GM12872 (cell line): Measurements from ENCODE around the gene FNDC3B.

Source experiments
- CTCF ChIP-seq: IDR thresholded peaks from 3 replicates; pipeline ENCODE4 v1.5.1; 2011; ENCODE audit warnings: low read depth, mild to moderate bottlenecking, low read length, moderate library complexity; ENCODE audit not compliant: insufficient read depth

FNDC3B gene

DNA sequence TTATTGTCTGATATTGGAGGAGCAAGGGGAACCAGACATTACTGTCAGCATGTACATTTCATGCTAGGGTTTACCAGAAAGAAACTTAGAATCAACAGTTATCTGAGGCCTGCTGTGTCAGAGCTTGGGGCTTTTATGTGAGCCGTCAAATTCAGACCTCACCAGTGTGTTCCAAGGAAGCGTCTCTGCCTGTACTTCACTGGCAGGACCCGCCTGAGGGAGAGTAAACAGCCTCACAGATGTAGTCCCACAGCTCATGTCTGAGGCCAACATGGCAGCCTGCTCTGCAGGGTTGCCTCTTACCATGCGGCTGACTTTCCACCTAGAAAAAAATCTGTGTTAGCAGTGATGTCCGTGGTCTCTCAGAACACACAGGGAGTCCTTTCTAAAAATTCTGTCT is 334.5 kb downstream of the FNDC3B start:
- TF ChIP-seq CTCF = no peak

DNA sequence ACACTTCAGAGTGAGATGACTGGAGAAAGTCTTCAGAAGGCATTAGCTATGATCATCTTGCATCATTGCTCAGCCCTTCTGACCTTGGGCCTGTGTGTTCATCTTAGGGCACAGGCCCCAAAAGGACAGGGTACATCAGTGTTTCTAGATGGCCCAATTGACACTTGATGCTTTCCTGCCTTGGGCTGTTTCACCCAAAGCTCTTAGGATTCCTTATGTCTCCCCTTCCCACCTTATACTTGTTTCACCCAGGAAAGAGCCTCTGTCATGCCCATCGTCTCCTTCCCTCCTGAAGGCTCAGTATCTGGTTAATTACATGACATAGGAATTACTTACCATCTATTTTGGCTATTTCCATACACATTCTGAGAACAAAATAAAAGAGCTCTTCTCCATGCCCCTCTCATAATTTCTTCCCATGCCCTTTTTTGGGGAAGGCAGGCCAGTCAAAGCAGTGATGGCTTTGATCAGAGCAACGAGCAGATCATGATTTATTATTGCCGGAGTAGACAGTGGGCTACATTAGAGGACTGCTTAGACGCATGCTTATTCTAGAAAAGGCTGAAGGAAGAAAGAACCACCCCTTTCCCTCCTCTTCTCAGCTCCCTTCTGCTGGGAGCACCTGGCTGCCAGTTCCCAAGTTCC is 335.9 kb downstream of the FNDC3B start:
- no peak for TF ChIP-seq CTCF

GRCh38 chr3:172376402-172376801 is 337.0 kb downstream of the FNDC3B start:
- TF ChIP-seq CTCF = no peak

- no peak for TF ChIP-seq CTCF
Observed at GRCh38 chr3:172376881-172377280, 337.5 kb downstream of the FNDC3B start.

DNA sequence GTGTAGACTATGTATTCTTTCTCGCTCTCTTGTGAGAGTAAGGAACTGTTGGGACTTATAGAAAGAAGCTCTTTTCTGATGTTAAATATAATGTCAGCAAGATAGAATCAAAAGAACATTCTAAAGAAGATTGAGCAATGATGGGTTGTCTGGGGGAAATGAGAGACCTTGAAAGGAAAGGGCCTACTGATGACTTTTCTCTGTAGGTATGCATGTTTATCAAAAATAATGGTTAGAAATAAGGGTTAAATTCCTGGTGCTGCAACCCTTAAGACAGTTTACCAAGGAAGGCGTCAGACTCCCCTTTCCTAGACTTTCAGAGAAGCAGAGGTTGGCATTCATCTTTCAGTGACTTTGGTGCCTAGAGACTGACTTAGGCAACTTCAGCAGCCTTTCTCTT is 339.1 kb downstream of the FNDC3B start:
- TF ChIP-seq CTCF = no peak

GRCh38 chr3:172379372-172379771 is 340.0 kb downstream of the FNDC3B start:
- TF ChIP-seq CTCF = no peak

GRCh38 chr3:172380632-172381031 is 341.3 kb downstream of the FNDC3B start:
- no peak for TF ChIP-seq CTCF
